ENCODE measurements around the gene S100A3.
"Not testable (repeated sequence)": the region's sequence is repeated elsewhere in the genome, so short reads cannot be mapped to it uniquely, and the experiment has no call there.

DNA sequence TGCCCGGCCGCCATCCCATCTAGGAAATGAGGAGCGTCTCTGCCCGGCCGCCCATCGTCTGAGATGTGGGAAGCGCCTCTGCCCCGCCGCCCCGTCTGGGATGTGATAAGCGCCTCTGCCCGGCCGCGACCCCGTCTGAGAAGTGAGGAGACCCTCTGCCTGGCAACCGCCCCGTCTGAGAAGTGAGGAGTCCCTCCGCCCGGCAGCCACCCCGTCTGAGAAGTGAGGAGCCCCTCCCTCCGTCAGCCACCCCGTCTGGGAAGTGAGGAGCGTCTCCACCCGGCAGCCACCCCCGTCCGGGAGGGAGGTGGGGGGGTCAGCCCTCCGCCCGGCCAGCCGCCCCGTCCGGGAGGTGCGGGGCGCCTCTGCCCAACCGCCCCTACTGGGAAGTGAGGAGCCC lies 33.8 kb upstream of the S100A3 start:
- TF ChIP-seq, protein P1, sequence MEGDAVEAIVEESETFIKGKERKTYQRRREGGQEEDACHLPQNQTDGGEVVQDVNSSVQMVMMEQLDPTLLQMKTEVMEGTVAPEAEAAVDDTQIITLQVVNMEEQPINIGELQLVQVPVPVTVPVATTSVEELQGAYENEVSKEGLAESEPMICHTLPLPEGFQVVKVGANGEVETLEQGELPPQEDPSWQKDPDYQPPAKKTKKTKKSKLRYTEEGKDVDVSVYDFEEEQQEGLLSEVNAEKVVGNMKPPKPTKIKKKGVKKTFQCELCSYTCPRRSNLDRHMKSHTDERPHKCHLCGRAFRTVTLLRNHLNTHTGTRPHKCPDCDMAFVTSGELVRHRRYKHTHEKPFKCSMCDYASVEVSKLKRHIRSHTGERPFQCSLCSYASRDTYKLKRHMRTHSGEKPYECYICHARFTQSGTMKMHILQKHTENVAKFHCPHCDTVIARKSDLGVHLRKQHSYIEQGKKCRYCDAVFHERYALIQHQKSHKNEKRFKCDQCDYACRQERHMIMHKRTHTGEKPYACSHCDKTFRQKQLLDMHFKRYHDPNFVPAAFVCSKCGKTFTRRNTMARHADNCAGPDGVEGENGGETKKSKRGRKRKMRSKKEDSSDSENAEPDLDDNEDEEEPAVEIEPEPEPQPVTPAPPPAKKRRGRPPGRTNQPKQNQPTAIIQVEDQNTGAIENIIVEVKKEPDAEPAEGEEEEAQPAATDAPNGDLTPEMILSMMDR (IDR thresholded peaks at IDR 0.05; ENCODE audit: low read depth, low read length), result not testable (repeated sequence)
- TF ChIP-seq EZH2phosphoT487 (IDR thresholded peaks at IDR 0.05; ENCODE audit: low read depth), result not testable (repeated sequence)
